ENCODE results near the gene PIEZO2.

The PIEZO2 gene

GRCh38 chr18:10864722-10865121 is 284.6 kb downstream of the PIEZO2 start:
- H3K27me3 ChIP-seq (ENCODE audit: control insufficient read depth, low read length), result no peaks in the 10 kb centered on the region; the same call in 1 of the 2 replicates
- no peaks in the 10 kb centered on the region for H3K36me3 ChIP-seq (ENCODE audit: control insufficient read depth, low read length)
- H4K20me1 ChIP-seq (ENCODE audit: control insufficient read depth, insufficient read depth, low read depth, low read length), result no peaks in the 10 kb centered on the region
- no peaks in the 10 kb centered on the region for H3K79me2 ChIP-seq (ENCODE audit: control insufficient read depth, low read length)
- TF ChIP-seq, protein P1, sequence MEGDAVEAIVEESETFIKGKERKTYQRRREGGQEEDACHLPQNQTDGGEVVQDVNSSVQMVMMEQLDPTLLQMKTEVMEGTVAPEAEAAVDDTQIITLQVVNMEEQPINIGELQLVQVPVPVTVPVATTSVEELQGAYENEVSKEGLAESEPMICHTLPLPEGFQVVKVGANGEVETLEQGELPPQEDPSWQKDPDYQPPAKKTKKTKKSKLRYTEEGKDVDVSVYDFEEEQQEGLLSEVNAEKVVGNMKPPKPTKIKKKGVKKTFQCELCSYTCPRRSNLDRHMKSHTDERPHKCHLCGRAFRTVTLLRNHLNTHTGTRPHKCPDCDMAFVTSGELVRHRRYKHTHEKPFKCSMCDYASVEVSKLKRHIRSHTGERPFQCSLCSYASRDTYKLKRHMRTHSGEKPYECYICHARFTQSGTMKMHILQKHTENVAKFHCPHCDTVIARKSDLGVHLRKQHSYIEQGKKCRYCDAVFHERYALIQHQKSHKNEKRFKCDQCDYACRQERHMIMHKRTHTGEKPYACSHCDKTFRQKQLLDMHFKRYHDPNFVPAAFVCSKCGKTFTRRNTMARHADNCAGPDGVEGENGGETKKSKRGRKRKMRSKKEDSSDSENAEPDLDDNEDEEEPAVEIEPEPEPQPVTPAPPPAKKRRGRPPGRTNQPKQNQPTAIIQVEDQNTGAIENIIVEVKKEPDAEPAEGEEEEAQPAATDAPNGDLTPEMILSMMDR (IDR thresholded peaks at IDR 0.05; ENCODE audit: low read depth, low read length, poor library complexity, severe bottlenecking), result no peak
- TF ChIP-seq EZH2phosphoT487 (IDR thresholded peaks at IDR 0.05; ENCODE audit: borderline replicate concordance, low read length), result no peak
- H3K27ac ChIP-seq (ENCODE audit: low read depth, low read length), result no peak overlapping the region
- no peak overlapping the region for H3K4me3 ChIP-seq (ENCODE audit: low read length)
- H3K4me1 ChIP-seq (ENCODE audit: control insufficient read depth, low read length), result no peaks in the 10 kb centered on the region
- no peaks in the 10 kb centered on the region for H3K9me2 ChIP-seq (replicated peaks; ENCODE audit: control insufficient read depth, low read length)
- H3K4me2 ChIP-seq (ENCODE audit: low read length), result no peak overlapping the region
- no peaks in the 10 kb centered on the region for H3K9me3 ChIP-seq (ENCODE audit: control insufficient read depth, insufficient read depth, low read length)
- no peaks in the 10 kb centered on the region for H3F3A ChIP-seq (ENCODE audit: control insufficient read depth, insufficient read depth)

DNA sequence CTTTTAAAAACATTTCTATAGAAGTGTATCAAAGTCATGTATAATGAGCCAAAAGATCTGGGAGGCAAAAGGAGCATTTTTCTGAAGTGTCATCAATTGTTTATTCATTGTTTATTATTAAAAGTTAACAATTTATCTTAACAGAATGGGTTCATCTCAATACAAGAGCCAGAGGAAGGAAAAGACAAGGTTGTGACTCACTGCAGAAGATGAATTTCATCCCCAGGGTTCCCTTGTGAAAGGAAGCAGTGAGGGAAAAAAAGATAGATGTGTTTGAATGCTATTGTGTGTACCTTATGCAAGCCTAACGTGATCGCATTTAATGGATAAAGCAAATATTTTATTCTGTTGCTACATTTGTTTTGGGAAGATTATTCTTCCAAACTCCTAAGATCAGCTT is 286.3 kb downstream of the PIEZO2 start:
- Histone ChIP-seq H3K9me3 (ENCODE audit: control insufficient read depth, insufficient read depth, low read length) (no peaks in the 10 kb centered on the region), H3K27ac (ENCODE audit: low read depth, low read length) (no peak overlapping the region), H3K79me2 (ENCODE audit: control insufficient read depth, low read length) (no peaks in the 10 kb centered on the region), H3K36me3 (ENCODE audit: control insufficient read depth, low read length) (no peaks in the 10 kb centered on the region), H3K27me3 (ENCODE audit: control insufficient read depth, low read length) (no peaks in the 10 kb centered on the region; the same call in 1 of the 2 replicates), H3K4me1 (ENCODE audit: control insufficient read depth, low read length) (no peaks in the 10 kb centered on the region), H3F3A (ENCODE audit: control insufficient read depth, insufficient read depth) (no peaks in the 10 kb centered on the region), H3K4me2 (ENCODE audit: low read length) (no peak overlapping the region), H3K9me2 (replicated peaks; ENCODE audit: control insufficient read depth, low read length) (no peaks in the 10 kb centered on the region), H4K20me1 (ENCODE audit: control insufficient read depth, insufficient read depth, low read depth, low read length) (no peaks in the 10 kb centered on the region), H3K4me3 (ENCODE audit: low read length) (no peak overlapping the region)
- TF ChIP-seq, protein P1 (IDR thresholded peaks at IDR 0.05; ENCODE audit: low read depth, low read length, poor library complexity, severe bottlenecking), result no peak
- no peak for TF ChIP-seq EZH2phosphoT487 (IDR thresholded peaks at IDR 0.05; ENCODE audit: borderline replicate concordance, low read length)

DNA sequence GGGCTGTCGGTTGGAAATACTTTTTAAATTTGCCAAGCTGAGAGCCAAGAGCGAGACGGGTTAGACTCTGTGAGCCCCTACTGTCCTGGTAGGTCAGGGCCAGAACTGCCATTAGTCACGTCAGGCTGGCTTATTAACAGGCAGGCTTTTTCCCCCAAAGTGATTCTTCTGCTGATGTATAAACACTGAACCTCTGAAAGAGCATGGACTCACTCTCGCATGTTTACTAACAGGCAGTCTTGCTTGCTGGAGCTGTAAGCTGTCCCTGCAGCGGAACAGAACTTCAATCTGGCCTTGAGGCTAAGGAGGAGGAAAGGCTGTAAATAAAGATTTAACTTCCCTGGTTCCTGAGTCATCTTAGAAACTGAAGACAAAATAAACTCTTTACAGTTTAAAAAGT is 288.4 kb downstream of the PIEZO2 start:
- TF ChIP-seq, protein P1 (IDR thresholded peaks at IDR 0.05; ENCODE audit: low read depth, low read length, poor library complexity, severe bottlenecking), result no peak
- TF ChIP-seq EZH2phosphoT487 (IDR thresholded peaks at IDR 0.05; ENCODE audit: borderline replicate concordance, low read length), result no peak
- no peaks in the 10 kb centered on the region for H3K4me1 ChIP-seq (ENCODE audit: control insufficient read depth, low read length)

More for the DNA sequence above, 288.4 kb downstream of the PIEZO2 start:
- Histone ChIP-seq H4K20me1 (ENCODE audit: control insufficient read depth, insufficient read depth, low read depth, low read length) (no peaks in the 10 kb centered on the region), H3K27ac (ENCODE audit: low read depth, low read length) (no peak overlapping the region), H3F3A (ENCODE audit: control insufficient read depth, insufficient read depth) (no peaks in the 10 kb centered on the region), H3K36me3 (ENCODE audit: control insufficient read depth, low read length) (no peaks in the 10 kb centered on the region), H3K4me3 (ENCODE audit: low read length) (no peak overlapping the region), H3K9me3 (ENCODE audit: control insufficient read depth, insufficient read depth, low read length) (no peaks in the 10 kb centered on the region), H3K4me2 (ENCODE audit: low read length) (no peak overlapping the region), H3K79me2 (ENCODE audit: control insufficient read depth, low read length) (no peaks in the 10 kb centered on the region), H3K27me3 (ENCODE audit: control insufficient read depth, low read length) (no peaks in the 10 kb centered on the region; the same call in 1 of the 2 replicates), H3K9me2 (replicated peaks; ENCODE audit: control insufficient read depth, low read length) (no peaks in the 10 kb centered on the region)

All from DOHH2 (cell line).